ENCODE data around the gene SIT1.

- no peak for TF ChIP-seq SIN3A (IDR thresholded peaks at IDR 0.05; ENCODE audit: borderline replicate concordance, insufficient read depth, low read length)
- TF ChIP-seq REST (IDR thresholded peaks at IDR 0.05; ENCODE audit: insufficient read depth in 1 of 2, low read depth in 2 of 2, low read length in 2 of 2) = no peak
Measured at GRCh38 chr9:35606138-35606504, 44.6 kb downstream of the SIT1 start.
